ENCODE measurements around the gene KCTD2.

DNA sequence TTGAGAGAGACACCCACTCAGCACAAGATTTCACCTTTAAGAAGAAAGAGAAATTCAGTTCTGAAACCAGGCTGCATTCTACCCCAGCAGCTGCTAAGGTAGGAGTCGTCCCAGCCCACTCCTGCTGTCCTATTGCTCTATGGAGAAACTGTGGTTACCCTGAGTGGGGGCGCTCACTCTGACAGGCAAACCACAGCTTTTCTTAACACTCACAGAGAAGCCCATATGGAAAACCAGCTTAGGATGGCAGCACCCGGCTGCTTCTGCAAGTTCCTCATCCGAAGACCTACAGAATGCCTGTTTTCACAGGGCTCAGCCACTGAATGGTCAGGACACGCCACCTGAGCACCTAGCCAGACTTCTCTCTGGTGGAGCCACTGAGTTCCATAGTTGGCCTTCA is 7.8 kb upstream of the KCTD2 start:
- TF ChIP-seq, protein P1, sequence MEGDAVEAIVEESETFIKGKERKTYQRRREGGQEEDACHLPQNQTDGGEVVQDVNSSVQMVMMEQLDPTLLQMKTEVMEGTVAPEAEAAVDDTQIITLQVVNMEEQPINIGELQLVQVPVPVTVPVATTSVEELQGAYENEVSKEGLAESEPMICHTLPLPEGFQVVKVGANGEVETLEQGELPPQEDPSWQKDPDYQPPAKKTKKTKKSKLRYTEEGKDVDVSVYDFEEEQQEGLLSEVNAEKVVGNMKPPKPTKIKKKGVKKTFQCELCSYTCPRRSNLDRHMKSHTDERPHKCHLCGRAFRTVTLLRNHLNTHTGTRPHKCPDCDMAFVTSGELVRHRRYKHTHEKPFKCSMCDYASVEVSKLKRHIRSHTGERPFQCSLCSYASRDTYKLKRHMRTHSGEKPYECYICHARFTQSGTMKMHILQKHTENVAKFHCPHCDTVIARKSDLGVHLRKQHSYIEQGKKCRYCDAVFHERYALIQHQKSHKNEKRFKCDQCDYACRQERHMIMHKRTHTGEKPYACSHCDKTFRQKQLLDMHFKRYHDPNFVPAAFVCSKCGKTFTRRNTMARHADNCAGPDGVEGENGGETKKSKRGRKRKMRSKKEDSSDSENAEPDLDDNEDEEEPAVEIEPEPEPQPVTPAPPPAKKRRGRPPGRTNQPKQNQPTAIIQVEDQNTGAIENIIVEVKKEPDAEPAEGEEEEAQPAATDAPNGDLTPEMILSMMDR (IDR thresholded peaks at IDR 0.05 in 4 of 5, conservative IDR thresholded peaks at IDR 0.05 in 1 of 5) = no peak
- no peak for TF ChIP-seq POLR2A (IDR thresholded peaks at IDR 0.05)
